K562 (cell line): ENCODE data around the gene ZNF432. TPM values are rescaled to one million over a fixed set of nuclear protein-coding genes. Genes with fewer than 3 reads are reported as not detected.

Experiments
- CCNT2 ChIP-seq: IDR thresholded peaks from 2 replicates; pipeline ENCODE4 v1.6.1; 2011; ENCODE audit warnings: borderline replicate concordance, low read depth, mild to moderate bottlenecking, moderate library complexity, mixed read lengths, low read length; ENCODE audit not compliant: insufficient read length; ENCODE audit errors: extremely low read depth
- FIP1L1 ChIP-seq: fragments of 200-400 bp; formaldehyde crosslinking; IDR thresholded peaks from 2 replicates; pipeline ENCODE4 v1.6.1; 2018; ENCODE audit warnings: mild to moderate bottlenecking, low read depth, low read length; ENCODE audit not compliant: poor library complexity, severe bottlenecking
- HCFC1 ChIP-seq: IDR thresholded peaks from 2 replicates; pipeline ENCODE4 v1.6.1; 2012; ENCODE audit warnings: low read depth, low read length, improper control_type of control experiment
- JUNB ChIP-seq: fragments of 450-650 bp; formaldehyde crosslinking; conservative IDR thresholded peaks from 2 replicates; pipeline ENCODE4 v1.4.0; 2020; ENCODE audit warnings: mild to moderate bottlenecking
- MAFK ChIP-seq: IDR thresholded peaks from 2 replicates; pipeline ENCODE4 v1.6.1; 2011; ENCODE audit warnings: low read length, improper control_type of control experiment
- MEIS2 ChIP-seq: fragments of 450-650 bp; IDR thresholded peaks from 2 replicates; pipeline ENCODE4 v1.6.1; 2014; ENCODE audit warnings: mild to moderate bottlenecking; ENCODE audit not compliant: partially characterized antibody
- NCOA4 ChIP-seq: fragments of 450-650 bp; IDR thresholded peaks from 2 replicates; pipeline ENCODE4 v1.6.1; 2018; ENCODE audit warnings: mild to moderate bottlenecking; ENCODE audit not compliant: partially characterized antibody
- NFE2 ChIP-seq: IDR thresholded peaks from 2 replicates; pipeline ENCODE4 v1.6.1; 2014; ENCODE audit warnings: antibody characterized with exemption, low read depth
- NFYB ChIP-seq: IDR thresholded peaks from 2 replicates; pipeline ENCODE4 v1.6.1; 2011; ENCODE audit warnings: mild to moderate bottlenecking, moderate library complexity; ENCODE audit not compliant: insufficient read length; ENCODE audit errors: extremely low read depth
- NR4A1 ChIP-seq, 2 experiments: fragments of 250-450 bp in 1 of 2; fragments of 450-650 bp in 1 of 2; sonication (Bioruptor Pico) in 1 of 2; IDR thresholded peaks; 2 replicates each; pipeline versions ENCODE4 v1.4.0 to v1.6.1; 2016 to 2020; ENCODE audit warnings: mild to moderate bottlenecking in 2 of 2, missing compliant biosample characterization in 1 of 2, missing genetic modification characterization in 1 of 2, moderate library complexity in 1 of 2
- PHF8 ChIP-seq: fragments of 200-600 bp; sonication (generic); IDR thresholded peaks from 2 replicates; pipeline ENCODE4 v1.6.1; 2012; ENCODE audit warnings: mixed run types, mild to moderate bottlenecking, inconsistent platforms, low read length, moderate library complexity, borderline replicate concordance
- RUNX1 ChIP-seq: sonication (generic); IDR thresholded peaks from 2 replicates; pipeline ENCODE4 v1.6.1; 2016; ENCODE audit warnings: antibody characterized with exemption, low read depth
- ZNF263 ChIP-seq: sonication (generic); formaldehyde crosslinking; IDR thresholded peaks from 2 replicates; pipeline ENCODE4 v1.8.0; 2022; ENCODE audit warnings: mild to moderate bottlenecking, missing genetic modification reagents, borderline replicate concordance
- ZNF445 ChIP-seq: fragments of 250-450 bp; sonication (Bioruptor Pico); IDR thresholded peaks from 2 replicates; pipeline ENCODE4 v1.4.0; 2020; ENCODE audit warnings: low read depth, mild to moderate bottlenecking, moderate library complexity
- ZNF584 ChIP-seq: fragments of 200-800 bp; sonication (Bioruptor generic); IDR thresholded peaks from 2 replicates; pipeline ENCODE4 v1.6.1; 2016; ENCODE audit warnings: low read depth, mild to moderate bottlenecking, missing genetic modification characterization, missing compliant biosample characterization
- polyA plus RNA-seq, 8 experiments: library from polyadenylated mRNA; depleted of rRNA in 4 of 8; stranded (reverse) in 5 of 8; unstranded in 3 of 8; fragments of >200 nt; fragmentation: Nextera tagmentation in 2 of 8; fragmentation: Illumina TruSeq in 1 of 8; extraction: Ambion mirVana in 2 of 8; extraction: Trizol in 1 of 8; gene quantifications; 2 replicates each; pipeline versions ENCODE4 v1.2.1 to v1.2.3, GENCODE V29; 2011 to 2014; ENCODE audit warnings: inconsistent platforms in 1 of 8, missing spikeins in 1 of 8
- total RNA-seq, 7 experiments: library from RNA; depleted of rRNA in 6 of 7; stranded (reverse); fragments of >200 nt in 6 of 7; fragmentation: Illumina TruSeq in 2 of 7; extraction: Trizol in 2 of 7; gene quantifications; 2 replicates each; pipeline versions ENCODE4 v1.2.1 to v1.2.3, GENCODE V29; 2011 to 2021; ENCODE audit warnings: low replicate concordance in 1 of 7
- TF ChIP-seq, protein P1 (sequence below): sonication (generic); formaldehyde crosslinking; IDR thresholded peaks from 2 replicates; pipeline ENCODE4 v1.8.0; 2022; ENCODE audit warnings: mild to moderate bottlenecking, missing genetic modification reagents
- TF ChIP-seq, protein P2 (sequence below): fragments of 450-650 bp; IDR thresholded peaks from 2 replicates; pipeline ENCODE4 v1.6.1; 2017; ENCODE audit warnings: mild to moderate bottlenecking, moderate library complexity
- TF ChIP-seq, protein P3 (sequence below): fragments of 250-450 bp; sonication (Bioruptor Pico); IDR thresholded peaks from 2 replicates; pipeline ENCODE4 v1.5.0; 2021
- TF ChIP-seq, protein P4 (sequence below): sonication (generic); formaldehyde crosslinking; IDR thresholded peaks from 2 replicates; pipeline ENCODE4 v1.8.1; 2023; ENCODE audit warnings: mild to moderate bottlenecking, missing genetic modification reagents

The ZNF432 gene
- total and polyA plus RNA-seq, 9 of the 15 experiments (the other 6 are each of a cell fraction or from before 2014, with no cell fraction given): 2.6 to 6.8 (median 4.0) TPM

DNA sequence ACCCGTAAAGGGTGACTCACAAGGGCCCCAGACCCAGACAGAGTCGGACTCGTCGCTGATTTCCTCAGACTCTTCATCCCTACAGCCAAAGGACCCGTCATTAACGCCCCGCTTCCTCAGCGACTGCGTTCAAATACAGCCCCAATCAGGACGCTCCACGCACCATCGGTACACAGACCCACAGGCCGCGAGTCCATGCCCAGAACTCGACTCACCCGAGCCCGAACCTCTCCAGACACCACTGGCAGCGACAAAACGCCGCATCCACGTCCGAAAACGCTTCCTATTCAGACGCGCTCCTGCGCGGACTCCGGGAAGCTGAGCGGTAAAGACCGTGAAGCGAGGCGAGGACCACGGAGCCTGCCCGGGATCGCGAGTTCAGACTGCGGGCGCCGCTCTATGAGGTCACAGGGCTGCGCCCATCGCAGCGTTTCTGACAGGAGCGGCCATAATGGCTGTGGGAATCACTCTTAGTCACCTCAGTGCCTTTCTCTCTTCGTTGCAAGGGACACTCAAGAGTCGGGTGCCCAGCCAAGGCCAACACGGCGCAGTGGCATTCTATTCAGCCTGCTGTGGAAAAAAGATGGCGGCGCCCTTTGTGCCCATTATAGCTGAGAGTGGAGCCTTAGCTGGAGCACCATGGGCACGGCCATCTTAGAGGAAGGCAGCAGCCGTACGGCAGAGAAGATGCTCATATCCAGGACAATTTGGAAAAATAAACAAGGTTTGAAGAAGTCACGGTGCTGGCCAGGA, 20.4 kb downstream of the ZNF432 start, which contains the start of gene ZNF614 (continued):
- TF ChIP-seq, protein P1, sequence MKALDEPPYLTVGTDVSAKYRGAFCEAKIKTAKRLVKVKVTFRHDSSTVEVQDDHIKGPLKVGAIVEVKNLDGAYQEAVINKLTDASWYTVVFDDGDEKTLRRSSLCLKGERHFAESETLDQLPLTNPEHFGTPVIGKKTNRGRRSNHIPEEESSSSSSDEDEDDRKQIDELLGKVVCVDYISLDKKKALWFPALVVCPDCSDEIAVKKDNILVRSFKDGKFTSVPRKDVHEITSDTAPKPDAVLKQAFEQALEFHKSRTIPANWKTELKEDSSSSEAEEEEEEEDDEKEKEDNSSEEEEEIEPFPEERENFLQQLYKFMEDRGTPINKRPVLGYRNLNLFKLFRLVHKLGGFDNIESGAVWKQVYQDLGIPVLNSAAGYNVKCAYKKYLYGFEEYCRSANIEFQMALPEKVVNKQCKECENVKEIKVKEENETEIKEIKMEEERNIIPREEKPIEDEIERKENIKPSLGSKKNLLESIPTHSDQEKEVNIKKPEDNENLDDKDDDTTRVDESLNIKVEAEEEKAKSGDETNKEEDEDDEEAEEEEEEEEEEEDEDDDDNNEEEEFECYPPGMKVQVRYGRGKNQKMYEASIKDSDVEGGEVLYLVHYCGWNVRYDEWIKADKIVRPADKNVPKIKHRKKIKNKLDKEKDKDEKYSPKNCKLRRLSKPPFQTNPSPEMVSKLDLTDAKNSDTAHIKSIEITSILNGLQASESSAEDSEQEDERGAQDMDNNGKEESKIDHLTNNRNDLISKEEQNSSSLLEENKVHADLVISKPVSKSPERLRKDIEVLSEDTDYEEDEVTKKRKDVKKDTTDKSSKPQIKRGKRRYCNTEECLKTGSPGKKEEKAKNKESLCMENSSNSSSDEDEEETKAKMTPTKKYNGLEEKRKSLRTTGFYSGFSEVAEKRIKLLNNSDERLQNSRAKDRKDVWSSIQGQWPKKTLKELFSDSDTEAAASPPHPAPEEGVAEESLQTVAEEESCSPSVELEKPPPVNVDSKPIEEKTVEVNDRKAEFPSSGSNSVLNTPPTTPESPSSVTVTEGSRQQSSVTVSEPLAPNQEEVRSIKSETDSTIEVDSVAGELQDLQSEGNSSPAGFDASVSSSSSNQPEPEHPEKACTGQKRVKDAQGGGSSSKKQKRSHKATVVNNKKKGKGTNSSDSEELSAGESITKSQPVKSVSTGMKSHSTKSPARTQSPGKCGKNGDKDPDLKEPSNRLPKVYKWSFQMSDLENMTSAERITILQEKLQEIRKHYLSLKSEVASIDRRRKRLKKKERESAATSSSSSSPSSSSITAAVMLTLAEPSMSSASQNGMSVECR (CRISPR knock-in tag): peak; percentile 81; the same call in 1 of the 2 replicates
- TF ChIP-seq PHF8: peak; percentile 98
- TF ChIP-seq NCOA4: no peak
- peak; percentile 83 for TF ChIP-seq ZNF263 (CRISPR knock-in tag)
- TF ChIP-seq ZNF445 (CRISPR knock-in tag): no peak
- TF ChIP-seq JUNB: no peak
- TF ChIP-seq NR4A1 (CRISPR knock-in tag; IDR thresholded peaks at IDR 0.05): no peak
- peak; percentile 68; the same call in 1 of the 2 replicates for TF ChIP-seq NR4A1 (tag; IDR thresholded peaks at IDR 0.05)
- TF ChIP-seq NFE2: no peak
- TF ChIP-seq HCFC1: peak; percentile 94
- TF ChIP-seq RUNX1: no peak
- peak; percentile 50 for TF ChIP-seq MEIS2
- TF ChIP-seq, protein P2, sequence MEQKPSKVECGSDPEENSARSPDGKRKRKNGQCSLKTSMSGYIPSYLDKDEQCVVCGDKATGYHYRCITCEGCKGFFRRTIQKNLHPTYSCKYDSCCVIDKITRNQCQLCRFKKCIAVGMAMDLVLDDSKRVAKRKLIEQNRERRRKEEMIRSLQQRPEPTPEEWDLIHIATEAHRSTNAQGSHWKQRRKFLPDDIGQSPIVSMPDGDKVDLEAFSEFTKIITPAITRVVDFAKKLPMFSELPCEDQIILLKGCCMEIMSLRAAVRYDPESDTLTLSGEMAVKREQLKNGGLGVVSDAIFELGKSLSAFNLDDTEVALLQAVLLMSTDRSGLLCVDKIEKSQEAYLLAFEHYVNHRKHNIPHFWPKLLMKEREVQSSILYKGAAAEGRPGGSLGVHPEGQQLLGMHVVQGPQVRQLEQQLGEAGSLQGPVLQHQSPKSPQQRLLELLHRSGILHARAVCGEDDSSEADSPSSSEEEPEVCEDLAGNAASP: no peak
- TF ChIP-seq, protein P3, sequence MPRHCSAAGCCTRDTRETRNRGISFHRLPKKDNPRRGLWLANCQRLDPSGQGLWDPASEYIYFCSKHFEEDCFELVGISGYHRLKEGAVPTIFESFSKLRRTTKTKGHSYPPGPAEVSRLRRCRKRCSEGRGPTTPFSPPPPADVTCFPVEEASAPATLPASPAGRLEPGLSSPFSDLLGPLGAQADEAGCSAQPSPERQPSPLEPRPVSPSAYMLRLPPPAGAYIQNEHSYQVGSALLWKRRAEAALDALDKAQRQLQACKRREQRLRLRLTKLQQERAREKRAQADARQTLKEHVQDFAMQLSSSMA: no peak
- no peak for TF ChIP-seq ZNF584
- TF ChIP-seq, protein P4, sequence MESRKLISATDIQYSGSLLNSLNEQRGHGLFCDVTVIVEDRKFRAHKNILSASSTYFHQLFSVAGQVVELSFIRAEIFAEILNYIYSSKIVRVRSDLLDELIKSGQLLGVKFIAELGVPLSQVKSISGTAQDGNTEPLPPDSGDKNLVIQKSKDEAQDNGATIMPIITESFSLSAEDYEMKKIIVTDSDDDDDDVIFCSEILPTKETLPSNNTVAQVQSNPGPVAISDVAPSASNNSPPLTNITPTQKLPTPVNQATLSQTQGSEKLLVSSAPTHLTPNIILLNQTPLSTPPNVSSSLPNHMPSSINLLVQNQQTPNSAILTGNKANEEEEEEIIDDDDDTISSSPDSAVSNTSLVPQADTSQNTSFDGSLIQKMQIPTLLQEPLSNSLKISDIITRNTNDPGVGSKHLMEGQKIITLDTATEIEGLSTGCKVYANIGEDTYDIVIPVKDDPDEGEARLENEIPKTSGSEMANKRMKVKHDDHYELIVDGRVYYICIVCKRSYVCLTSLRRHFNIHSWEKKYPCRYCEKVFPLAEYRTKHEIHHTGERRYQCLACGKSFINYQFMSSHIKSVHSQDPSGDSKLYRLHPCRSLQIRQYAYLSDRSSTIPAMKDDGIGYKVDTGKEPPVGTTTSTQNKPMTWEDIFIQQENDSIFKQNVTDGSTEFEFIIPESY (CRISPR knock-in tag): peak; percentile 31; the same call in 1 of the 2 replicates
- no peak for TF ChIP-seq MAFK
- no peak for TF ChIP-seq FIP1L1
- no peak for TF ChIP-seq NFYB
- TF ChIP-seq CCNT2: no peak
